Measurements from ENCODE around the gene DLG2. TPM values are rescaled to one million over a fixed set of nuclear protein-coding genes. Genes with fewer than 3 reads are reported as not detected.

DLG2 gene
- total and polyA plus RNA-seq, 4 donors = 0.30 to 5.5 (median 0.68) TPM

DNA sequence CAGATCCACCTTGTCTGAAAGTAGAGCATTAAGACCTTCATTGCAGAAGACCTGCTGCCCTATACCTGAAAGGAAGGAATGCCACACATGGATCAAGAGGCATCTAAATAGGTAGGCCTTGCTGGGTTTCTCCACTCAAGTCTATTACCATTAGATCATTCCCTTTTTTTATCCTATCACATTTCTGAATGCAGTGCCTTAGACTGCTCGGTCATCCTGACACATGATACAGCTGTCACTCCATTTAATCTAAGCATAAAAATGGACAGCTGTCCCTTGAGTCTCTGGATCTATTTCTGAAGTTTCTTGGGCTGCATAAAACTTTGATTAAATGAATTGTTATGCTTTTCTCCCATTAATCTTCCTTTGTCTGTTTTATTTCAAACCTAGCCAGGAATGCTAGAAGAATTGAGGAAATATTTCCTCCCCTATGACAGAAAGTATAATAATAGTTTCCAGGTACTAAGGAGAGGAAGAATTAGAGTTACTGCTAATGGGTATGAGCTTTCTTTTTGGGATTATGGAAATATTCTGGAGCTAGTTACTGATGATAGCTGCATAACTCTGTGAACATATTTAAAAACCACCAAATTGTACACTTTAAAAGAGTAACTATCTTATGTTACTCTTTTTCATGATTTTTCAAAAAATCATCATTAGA lies 88.0 kb downstream of the DLG2 start:
- no peak for DNase-seq (ENCODE audit: low spot score)
- Histone ChIP-seq H3K9me3 (ENCODE audit: control insufficient read depth in 4 of 4, low read length in 3 of 4) (peaks cover 0 to 4% (median under 1%) of the 10 kb centered on the region in 4 donors), H3K9ac (ENCODE audit: low read depth in 1 of 2, low read length in 2 of 2) (no peak overlapping the region), H3K4me3 (ENCODE audit: low read depth in 1 of 3, low read length in 3 of 3) (no peak overlapping the region), H3K36me3 (ENCODE audit: control insufficient read depth in 4 of 4, insufficient read depth in 3 of 4, low read depth in 1 of 4, low read length in 3 of 4) (no peaks in the 10 kb centered on the region), H3K27ac (ENCODE audit: low read depth in 1 of 2, low read length in 2 of 2) (no peak overlapping the region), H3K4me1 (ENCODE audit: control insufficient read depth in 4 of 4, insufficient read depth in 4 of 4, low read length in 3 of 4) (no peaks in the 10 kb centered on the region), H3K27me3 (ENCODE audit: control insufficient read depth in 4 of 4, insufficient read depth in 4 of 4, low read length in 3 of 4) (no peaks in the 10 kb centered on the region)
- TF ChIP-seq TAF1 (conservative IDR thresholded peaks at IDR 0.05) (no peak), HNF4A (conservative IDR thresholded peaks at IDR 0.05) (no peak), FOXA1 (IDR thresholded peaks at IDR 0.05) (no peak), FOXA2 (IDR thresholded peaks at IDR 0.05) (no peak), GABPA (IDR thresholded peaks at IDR 0.05 in 1 of 2, conservative IDR thresholded peaks at IDR 0.05 in 1 of 2) (no peak), NR2F2 (IDR thresholded peaks at IDR 0.05) (no peak), RAD21 (IDR thresholded peaks at IDR 0.05) (no peak)
- TF ChIP-seq, protein P1, sequence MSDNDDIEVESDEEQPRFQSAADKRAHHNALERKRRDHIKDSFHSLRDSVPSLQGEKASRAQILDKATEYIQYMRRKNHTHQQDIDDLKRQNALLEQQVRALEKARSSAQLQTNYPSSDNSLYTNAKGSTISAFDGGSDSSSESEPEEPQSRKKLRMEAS (IDR thresholded peaks at IDR 0.05) = no peak
- TF ChIP-seq, protein P2, sequence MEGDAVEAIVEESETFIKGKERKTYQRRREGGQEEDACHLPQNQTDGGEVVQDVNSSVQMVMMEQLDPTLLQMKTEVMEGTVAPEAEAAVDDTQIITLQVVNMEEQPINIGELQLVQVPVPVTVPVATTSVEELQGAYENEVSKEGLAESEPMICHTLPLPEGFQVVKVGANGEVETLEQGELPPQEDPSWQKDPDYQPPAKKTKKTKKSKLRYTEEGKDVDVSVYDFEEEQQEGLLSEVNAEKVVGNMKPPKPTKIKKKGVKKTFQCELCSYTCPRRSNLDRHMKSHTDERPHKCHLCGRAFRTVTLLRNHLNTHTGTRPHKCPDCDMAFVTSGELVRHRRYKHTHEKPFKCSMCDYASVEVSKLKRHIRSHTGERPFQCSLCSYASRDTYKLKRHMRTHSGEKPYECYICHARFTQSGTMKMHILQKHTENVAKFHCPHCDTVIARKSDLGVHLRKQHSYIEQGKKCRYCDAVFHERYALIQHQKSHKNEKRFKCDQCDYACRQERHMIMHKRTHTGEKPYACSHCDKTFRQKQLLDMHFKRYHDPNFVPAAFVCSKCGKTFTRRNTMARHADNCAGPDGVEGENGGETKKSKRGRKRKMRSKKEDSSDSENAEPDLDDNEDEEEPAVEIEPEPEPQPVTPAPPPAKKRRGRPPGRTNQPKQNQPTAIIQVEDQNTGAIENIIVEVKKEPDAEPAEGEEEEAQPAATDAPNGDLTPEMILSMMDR (IDR thresholded peaks at IDR 0.05; ENCODE audit: low read depth, low read length, missing input control) = no peak
- TF ChIP-seq, protein P3, sequence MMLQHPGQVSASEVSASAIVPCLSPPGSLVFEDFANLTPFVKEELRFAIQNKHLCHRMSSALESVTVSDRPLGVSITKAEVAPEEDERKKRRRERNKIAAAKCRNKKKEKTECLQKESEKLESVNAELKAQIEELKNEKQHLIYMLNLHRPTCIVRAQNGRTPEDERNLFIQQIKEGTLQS (IDR thresholded peaks at IDR 0.05) = no peak
- TF ChIP-seq, protein P4, sequence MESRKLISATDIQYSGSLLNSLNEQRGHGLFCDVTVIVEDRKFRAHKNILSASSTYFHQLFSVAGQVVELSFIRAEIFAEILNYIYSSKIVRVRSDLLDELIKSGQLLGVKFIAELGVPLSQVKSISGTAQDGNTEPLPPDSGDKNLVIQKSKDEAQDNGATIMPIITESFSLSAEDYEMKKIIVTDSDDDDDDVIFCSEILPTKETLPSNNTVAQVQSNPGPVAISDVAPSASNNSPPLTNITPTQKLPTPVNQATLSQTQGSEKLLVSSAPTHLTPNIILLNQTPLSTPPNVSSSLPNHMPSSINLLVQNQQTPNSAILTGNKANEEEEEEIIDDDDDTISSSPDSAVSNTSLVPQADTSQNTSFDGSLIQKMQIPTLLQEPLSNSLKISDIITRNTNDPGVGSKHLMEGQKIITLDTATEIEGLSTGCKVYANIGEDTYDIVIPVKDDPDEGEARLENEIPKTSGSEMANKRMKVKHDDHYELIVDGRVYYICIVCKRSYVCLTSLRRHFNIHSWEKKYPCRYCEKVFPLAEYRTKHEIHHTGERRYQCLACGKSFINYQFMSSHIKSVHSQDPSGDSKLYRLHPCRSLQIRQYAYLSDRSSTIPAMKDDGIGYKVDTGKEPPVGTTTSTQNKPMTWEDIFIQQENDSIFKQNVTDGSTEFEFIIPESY (IDR thresholded peaks at IDR 0.05) = no peak
- 93% methylated on average over 1 of the region's 1 CpG for WGBS

DNA sequence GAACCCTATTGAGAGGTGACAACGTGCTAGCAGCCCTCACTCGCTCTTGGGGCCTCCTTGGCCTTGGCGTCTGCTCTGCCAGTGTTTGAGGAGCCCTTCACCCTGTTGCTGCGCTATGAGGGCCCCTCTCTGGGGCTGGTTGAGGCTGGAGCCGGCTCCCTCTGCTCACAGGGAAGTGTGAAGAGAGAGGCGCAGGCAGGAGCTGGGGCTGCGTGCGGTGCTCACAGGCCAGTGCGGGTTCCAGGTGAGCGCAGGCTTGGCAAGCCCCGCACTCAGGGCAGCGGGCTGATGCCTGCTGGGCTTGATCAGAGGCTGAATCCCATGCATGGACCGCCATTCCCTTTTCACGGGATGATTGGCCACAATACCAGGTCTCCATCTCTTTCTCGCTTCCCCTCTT lies 90.7 kb downstream of the DLG2 start:
- no peak overlapping the region for H3K9ac ChIP-seq (ENCODE audit: low read depth in 1 of 2, low read length in 2 of 2)
- DNase-seq (ENCODE audit: low spot score) = no peak
- H3K27ac ChIP-seq (ENCODE audit: low read depth in 1 of 2, low read length in 2 of 2) = no peak overlapping the region
- H3K4me1 ChIP-seq (ENCODE audit: control insufficient read depth in 4 of 4, insufficient read depth in 4 of 4, low read length in 3 of 4) = no peaks in the 10 kb centered on the region
- peak overlapping the region in 1 of 3 donors; percentile 41 for H3K4me3 ChIP-seq (ENCODE audit: low read depth in 1 of 3, low read length in 3 of 3)
- no peaks in the 10 kb centered on the region for H3K27me3 ChIP-seq (ENCODE audit: control insufficient read depth in 4 of 4, insufficient read depth in 4 of 4, low read length in 3 of 4)
- H3K36me3 ChIP-seq (ENCODE audit: control insufficient read depth in 4 of 4, insufficient read depth in 3 of 4, low read depth in 1 of 4, low read length in 3 of 4) = no peaks in the 10 kb centered on the region
- WGBS = 94% methylated on average over 15 of the region's 15 CpGs
- no peak for TF ChIP-seq SP1 (IDR thresholded peaks at IDR 0.05)
- no peak for TF ChIP-seq NR2F2 (IDR thresholded peaks at IDR 0.05)
- TF ChIP-seq, protein P2 (IDR thresholded peaks at IDR 0.05; ENCODE audit: low read depth, low read length, missing input control) = no peak
- TF ChIP-seq RXRA (IDR thresholded peaks at IDR 0.05) = no peak
- TF ChIP-seq YY1 (IDR thresholded peaks at IDR 0.05) = no peak
- TF ChIP-seq JUND (IDR thresholded peaks at IDR 0.05) = no peak
- TF ChIP-seq HNF4G (IDR thresholded peaks at IDR 0.05) = no peak
- no peak for TF ChIP-seq FOXA1 (IDR thresholded peaks at IDR 0.05)
- TF ChIP-seq TAF1 (conservative IDR thresholded peaks at IDR 0.05) = no peak
- no peak for TF ChIP-seq RAD21 (IDR thresholded peaks at IDR 0.05)
- TF ChIP-seq, protein P4 (IDR thresholded peaks at IDR 0.05) = no peak
- TF ChIP-seq, protein P1 (IDR thresholded peaks at IDR 0.05) = no peak
- TF ChIP-seq, protein P3 (IDR thresholded peaks at IDR 0.05) = no peak
- TF ChIP-seq, protein P5, sequence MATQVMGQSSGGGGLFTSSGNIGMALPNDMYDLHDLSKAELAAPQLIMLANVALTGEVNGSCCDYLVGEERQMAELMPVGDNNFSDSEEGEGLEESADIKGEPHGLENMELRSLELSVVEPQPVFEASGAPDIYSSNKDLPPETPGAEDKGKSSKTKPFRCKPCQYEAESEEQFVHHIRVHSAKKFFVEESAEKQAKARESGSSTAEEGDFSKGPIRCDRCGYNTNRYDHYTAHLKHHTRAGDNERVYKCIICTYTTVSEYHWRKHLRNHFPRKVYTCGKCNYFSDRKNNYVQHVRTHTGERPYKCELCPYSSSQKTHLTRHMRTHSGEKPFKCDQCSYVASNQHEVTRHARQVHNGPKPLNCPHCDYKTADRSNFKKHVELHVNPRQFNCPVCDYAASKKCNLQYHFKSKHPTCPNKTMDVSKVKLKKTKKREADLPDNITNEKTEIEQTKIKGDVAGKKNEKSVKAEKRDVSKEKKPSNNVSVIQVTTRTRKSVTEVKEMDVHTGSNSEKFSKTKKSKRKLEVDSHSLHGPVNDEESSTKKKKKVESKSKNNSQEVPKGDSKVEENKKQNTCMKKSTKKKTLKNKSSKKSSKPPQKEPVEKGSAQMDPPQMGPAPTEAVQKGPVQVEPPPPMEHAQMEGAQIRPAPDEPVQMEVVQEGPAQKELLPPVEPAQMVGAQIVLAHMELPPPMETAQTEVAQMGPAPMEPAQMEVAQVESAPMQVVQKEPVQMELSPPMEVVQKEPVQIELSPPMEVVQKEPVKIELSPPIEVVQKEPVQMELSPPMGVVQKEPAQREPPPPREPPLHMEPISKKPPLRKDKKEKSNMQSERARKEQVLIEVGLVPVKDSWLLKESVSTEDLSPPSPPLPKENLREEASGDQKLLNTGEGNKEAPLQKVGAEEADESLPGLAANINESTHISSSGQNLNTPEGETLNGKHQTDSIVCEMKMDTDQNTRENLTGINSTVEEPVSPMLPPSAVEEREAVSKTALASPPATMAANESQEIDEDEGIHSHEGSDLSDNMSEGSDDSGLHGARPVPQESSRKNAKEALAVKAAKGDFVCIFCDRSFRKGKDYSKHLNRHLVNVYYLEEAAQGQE (IDR thresholded peaks at IDR 0.05) = no peak
- no peak for TF ChIP-seq FOXA2 (IDR thresholded peaks at IDR 0.05)
- peaks cover 0 to 4% (median under 1%) of the 10 kb centered on the region in 4 donors for H3K9me3 ChIP-seq (ENCODE audit: control insufficient read depth in 4 of 4, low read length in 3 of 4)
